Ishikawa (cell line): ENCODE measurements around the gene NR3C2.

Experiments used
- CEBPB ChIP-seq: IDR thresholded peaks from 2 replicates; pipeline ENCODE4 v1.6.1; 2012
- CREB1 ChIP-seq: IDR thresholded peaks from 2 replicates; pipeline ENCODE4 v1.6.1; 2012; ENCODE audit warnings: low read depth
- EGR1 ChIP-seq: IDR thresholded peaks from 2 replicates; pipeline ENCODE4 v1.6.1; 2012
- EP300 ChIP-seq: IDR thresholded peaks from 2 replicates; pipeline ENCODE4 v1.6.1; 2012; ENCODE audit warnings: borderline replicate concordance
- FOXM1 ChIP-seq: IDR thresholded peaks from 2 replicates; pipeline ENCODE4 v1.6.1; 2012; ENCODE audit warnings: low read depth, borderline replicate concordance
- NFIC ChIP-seq: IDR thresholded peaks from 2 replicates; pipeline ENCODE4 v1.6.1; 2012
- RAD21 ChIP-seq: IDR thresholded peaks from 2 replicates; pipeline ENCODE4 v1.6.1; 2012; ENCODE audit warnings: low read depth
- TAF1 ChIP-seq: IDR thresholded peaks from 2 replicates; pipeline ENCODE4 v1.6.1; 2012; ENCODE audit warnings: low read depth, mild to moderate bottlenecking
- TCF12 ChIP-seq: IDR thresholded peaks from 2 replicates; pipeline ENCODE4 v1.6.1; 2012; ENCODE audit warnings: low read depth
- TEAD4 ChIP-seq: IDR thresholded peaks from 2 replicates; pipeline ENCODE4 v1.6.1; 2012
- YY1 ChIP-seq: IDR thresholded peaks from 2 replicates; pipeline ENCODE4 v1.6.1; 2012; ENCODE audit warnings: low read depth
- ZBTB7A ChIP-seq: IDR thresholded peaks from 2 replicates; pipeline ENCODE4 v1.6.1; 2012; ENCODE audit warnings: low read depth
- TF ChIP-seq, protein P1 (sequence below): IDR thresholded peaks from 2 replicates; pipeline ENCODE4 v1.6.1; 2012; ENCODE audit warnings: low read depth, mild to moderate bottlenecking
- TF ChIP-seq, protein P2 (sequence below): IDR thresholded peaks from 2 replicates; pipeline ENCODE4 v1.6.1; 2012
- TF ChIP-seq, protein P3 (sequence below): IDR thresholded peaks from 2 replicates; pipeline ENCODE4 v1.6.1; 2012

Gene NR3C2

DNA sequence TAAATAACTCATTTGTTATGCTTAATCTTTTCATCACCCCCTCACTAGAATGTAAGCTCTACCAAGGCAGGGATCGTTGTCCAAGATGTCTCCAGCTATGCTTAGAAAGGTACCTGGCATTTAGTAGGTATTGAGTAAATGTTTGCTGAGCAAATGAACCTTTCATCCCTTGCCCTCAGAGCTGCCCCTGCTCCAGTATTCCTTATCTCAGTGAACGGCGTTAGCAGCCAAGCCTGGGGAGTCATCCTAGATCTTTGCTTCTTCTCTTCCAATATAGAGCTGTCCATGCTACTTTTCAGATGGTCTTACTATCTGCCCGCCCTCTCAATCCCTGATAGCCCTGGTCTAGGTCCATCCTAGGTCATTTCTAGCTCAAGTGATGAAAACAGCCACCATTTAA, 188.4 kb downstream of the NR3C2 start:
- TF ChIP-seq NFIC (no peak), RAD21 (no peak), TCF12 (no peak), EP300 (no peak), TEAD4 (no peak), FOXM1 (no peak), CEBPB (no peak), EGR1 (no peak), ZBTB7A (no peak), YY1 (no peak), TAF1 (no peak), CREB1 (no peak)
- TF ChIP-seq, protein P1, sequence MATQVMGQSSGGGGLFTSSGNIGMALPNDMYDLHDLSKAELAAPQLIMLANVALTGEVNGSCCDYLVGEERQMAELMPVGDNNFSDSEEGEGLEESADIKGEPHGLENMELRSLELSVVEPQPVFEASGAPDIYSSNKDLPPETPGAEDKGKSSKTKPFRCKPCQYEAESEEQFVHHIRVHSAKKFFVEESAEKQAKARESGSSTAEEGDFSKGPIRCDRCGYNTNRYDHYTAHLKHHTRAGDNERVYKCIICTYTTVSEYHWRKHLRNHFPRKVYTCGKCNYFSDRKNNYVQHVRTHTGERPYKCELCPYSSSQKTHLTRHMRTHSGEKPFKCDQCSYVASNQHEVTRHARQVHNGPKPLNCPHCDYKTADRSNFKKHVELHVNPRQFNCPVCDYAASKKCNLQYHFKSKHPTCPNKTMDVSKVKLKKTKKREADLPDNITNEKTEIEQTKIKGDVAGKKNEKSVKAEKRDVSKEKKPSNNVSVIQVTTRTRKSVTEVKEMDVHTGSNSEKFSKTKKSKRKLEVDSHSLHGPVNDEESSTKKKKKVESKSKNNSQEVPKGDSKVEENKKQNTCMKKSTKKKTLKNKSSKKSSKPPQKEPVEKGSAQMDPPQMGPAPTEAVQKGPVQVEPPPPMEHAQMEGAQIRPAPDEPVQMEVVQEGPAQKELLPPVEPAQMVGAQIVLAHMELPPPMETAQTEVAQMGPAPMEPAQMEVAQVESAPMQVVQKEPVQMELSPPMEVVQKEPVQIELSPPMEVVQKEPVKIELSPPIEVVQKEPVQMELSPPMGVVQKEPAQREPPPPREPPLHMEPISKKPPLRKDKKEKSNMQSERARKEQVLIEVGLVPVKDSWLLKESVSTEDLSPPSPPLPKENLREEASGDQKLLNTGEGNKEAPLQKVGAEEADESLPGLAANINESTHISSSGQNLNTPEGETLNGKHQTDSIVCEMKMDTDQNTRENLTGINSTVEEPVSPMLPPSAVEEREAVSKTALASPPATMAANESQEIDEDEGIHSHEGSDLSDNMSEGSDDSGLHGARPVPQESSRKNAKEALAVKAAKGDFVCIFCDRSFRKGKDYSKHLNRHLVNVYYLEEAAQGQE: no peak
- TF ChIP-seq, protein P2, sequence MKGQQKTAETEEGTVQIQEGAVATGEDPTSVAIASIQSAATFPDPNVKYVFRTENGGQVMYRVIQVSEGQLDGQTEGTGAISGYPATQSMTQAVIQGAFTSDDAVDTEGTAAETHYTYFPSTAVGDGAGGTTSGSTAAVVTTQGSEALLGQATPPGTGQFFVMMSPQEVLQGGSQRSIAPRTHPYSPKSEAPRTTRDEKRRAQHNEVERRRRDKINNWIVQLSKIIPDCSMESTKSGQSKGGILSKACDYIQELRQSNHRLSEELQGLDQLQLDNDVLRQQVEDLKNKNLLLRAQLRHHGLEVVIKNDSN: no peak
- TF ChIP-seq, protein P3, sequence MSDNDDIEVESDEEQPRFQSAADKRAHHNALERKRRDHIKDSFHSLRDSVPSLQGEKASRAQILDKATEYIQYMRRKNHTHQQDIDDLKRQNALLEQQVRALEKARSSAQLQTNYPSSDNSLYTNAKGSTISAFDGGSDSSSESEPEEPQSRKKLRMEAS: no peak

DNA sequence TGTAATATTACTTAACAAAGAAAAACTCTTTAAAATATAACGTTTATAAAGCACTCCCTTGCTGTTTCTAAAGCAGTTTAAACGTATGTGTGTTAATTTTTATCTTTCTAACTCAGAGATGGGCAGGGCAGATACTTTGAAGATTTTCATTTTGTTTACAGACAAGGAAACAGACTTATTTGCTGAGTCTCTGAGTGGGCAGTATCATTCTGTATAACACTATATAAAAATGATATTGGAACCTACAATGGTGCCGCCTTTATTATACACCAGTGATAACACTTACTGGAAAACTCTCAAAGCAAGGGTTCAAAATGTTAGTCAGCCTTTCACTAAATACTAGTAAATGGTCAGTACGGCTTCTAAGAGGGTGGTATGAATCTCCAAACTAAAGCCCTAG, 193.4 kb downstream of the NR3C2 start:
- TF ChIP-seq FOXM1: no peak
- TF ChIP-seq TCF12: no peak
- TF ChIP-seq, protein P2: no peak
- TF ChIP-seq NFIC: no peak
- no peak for TF ChIP-seq TAF1
- no peak for TF ChIP-seq RAD21
- TF ChIP-seq EP300: no peak
- no peak for TF ChIP-seq EGR1
- TF ChIP-seq, protein P1: no peak
- no peak for TF ChIP-seq YY1

DNA sequence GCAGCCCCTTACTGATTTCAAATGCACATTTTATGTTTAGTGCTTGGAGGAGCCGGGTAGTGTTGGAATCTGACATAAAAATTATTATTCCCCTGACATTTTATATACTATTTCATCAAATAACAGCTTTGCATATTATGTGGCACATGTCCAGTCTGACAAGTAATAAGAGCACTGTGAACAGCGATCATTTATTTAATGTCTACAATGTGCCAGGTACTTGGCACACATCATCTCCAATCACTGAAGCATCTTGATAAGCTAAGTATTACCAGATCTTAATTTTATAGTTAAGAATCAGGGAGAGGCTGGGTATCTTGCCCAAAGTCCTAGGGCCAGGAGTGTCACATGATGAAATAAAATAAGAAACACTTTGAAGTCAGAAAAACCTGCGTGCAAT, 197.2 kb downstream of the NR3C2 start:
- TF ChIP-seq EGR1 (no peak), TCF12 (no peak), CREB1 (no peak), CEBPB (no peak), TEAD4 (no peak), FOXM1 (no peak), ZBTB7A (no peak), TAF1 (no peak), EP300 (no peak), RAD21 (no peak)
- TF ChIP-seq, protein P3: no peak
- TF ChIP-seq, protein P2: no peak

DNA sequence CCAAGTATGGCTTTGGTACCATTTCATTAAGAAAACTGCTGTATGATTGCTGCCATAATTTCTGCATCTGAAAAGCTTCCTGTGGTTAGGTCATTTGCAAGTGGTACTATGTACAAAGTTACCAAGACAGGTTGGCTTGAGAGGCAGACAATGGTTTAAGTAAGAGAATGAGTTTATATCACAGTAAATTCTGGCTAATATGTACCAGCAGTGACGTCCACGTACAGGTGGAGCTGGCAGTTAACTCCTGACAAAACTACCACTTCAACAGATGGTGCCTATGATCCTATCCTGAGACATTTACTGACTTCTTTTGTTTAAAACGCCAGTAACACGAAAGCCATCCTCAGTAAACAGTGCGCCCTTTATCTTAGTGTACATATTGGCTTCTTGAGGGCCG, 198.4 kb downstream of the NR3C2 start:
- no peak for TF ChIP-seq EGR1
- no peak for TF ChIP-seq TEAD4
- TF ChIP-seq, protein P1: no peak
- no peak for TF ChIP-seq YY1
- TF ChIP-seq ZBTB7A: no peak
- no peak for TF ChIP-seq CEBPB
